EH (cell line): ENCODE measurements around the gene LY6G6C.

Experiments
- DNase-seq: peaks from one replicate; pipeline ENCODE4 v3.0.0-alpha.2; 2015; ENCODE audit warnings: low read depth

LY6G6C gene

GRCh38 chr6:31741815-31742214, 20.3 kb upstream of the LY6G6C start:
- no peak for DNase-seq

GRCh38 chr6:31740397-31741223, 19.1 kb upstream of the LY6G6C start:
- DNase-seq = no peak

GRCh38 chr6:31739639-31740396, 18.3 kb upstream of the LY6G6C start, which contains the start of gene MSH5:
Gene MSH5 (plus strand): TSS chr6:31740005. CDS start chr6:31740467, 462 bp downstream.
- DNase-seq = peak; percentile 100

- peak; percentile 87 for DNase-seq
Measured at GRCh38 chr6:31737991-31738979, 16.7 kb upstream of the LY6G6C start.

GRCh38 chr6:31737315-31737990, 15.9 kb upstream of the LY6G6C start:
- DNase-seq = no peak

- DNase-seq = no peak
Measured at GRCh38 chr6:31736768-31737314, 15.3 kb upstream of the LY6G6C start.

GRCh38 chr6:31736021-31736767, 14.6 kb upstream of the LY6G6C start, which contains the start of gene CLIC1:
Gene CLIC1 (minus strand): TSS chr6:31736530. CDS start chr6:31736300, 230 bp downstream.
- peak; percentile 89 for DNase-seq

GRCh38 chr6:31734821-31735406, 13.4 kb upstream of the LY6G6C start:
- DNase-seq = peak; percentile 87

- DNase-seq = no peak
Measured at GRCh38 chr6:31734247-31734820, 12.8 kb upstream of the LY6G6C start.

- no peak for DNase-seq
Measured at GRCh38 chr6:31733734-31734133, 12.2 kb upstream of the LY6G6C start.

GRCh38 chr6:31732029-31732428, 10.5 kb upstream of the LY6G6C start:
- no peak for DNase-seq

- no peak for DNase-seq
Measured at GRCh38 chr6:31730631-31731086, 9.1 kb upstream of the LY6G6C start.

GRCh38 chr6:31729979-31730630, 8.6 kb upstream of the LY6G6C start:
- DNase-seq = peak; percentile 90

GRCh38 chr6:31729515-31729978, 8.0 kb upstream of the LY6G6C start:
- peak; percentile 91 for DNase-seq

- DNase-seq = no peak
Measured at GRCh38 chr6:31728767-31729514, 7.4 kb upstream of the LY6G6C start, which contains the start of gene DDAH2. Gene DDAH2 (minus strand): TSS chr6:31729299. CDS start chr6:31729161, 138 bp downstream.

- DNase-seq = peak; percentile 11
Measured at GRCh38 chr6:31727717-31728671, 6.4 kb upstream of the LY6G6C start.
